GM19467 (cell line): ENCODE results near the gene STARD8.

ENCODE experiments used
- ATAC-seq: cut with Tn5 transposase; IDR thresholded peaks from one replicate; pipeline ENCODE4 v1.9.1; 2021; ENCODE audit warnings: mild to moderate bottlenecking, moderate library complexity; ENCODE audit not compliant: unreplicated experiment

The STARD8 gene

DNA sequence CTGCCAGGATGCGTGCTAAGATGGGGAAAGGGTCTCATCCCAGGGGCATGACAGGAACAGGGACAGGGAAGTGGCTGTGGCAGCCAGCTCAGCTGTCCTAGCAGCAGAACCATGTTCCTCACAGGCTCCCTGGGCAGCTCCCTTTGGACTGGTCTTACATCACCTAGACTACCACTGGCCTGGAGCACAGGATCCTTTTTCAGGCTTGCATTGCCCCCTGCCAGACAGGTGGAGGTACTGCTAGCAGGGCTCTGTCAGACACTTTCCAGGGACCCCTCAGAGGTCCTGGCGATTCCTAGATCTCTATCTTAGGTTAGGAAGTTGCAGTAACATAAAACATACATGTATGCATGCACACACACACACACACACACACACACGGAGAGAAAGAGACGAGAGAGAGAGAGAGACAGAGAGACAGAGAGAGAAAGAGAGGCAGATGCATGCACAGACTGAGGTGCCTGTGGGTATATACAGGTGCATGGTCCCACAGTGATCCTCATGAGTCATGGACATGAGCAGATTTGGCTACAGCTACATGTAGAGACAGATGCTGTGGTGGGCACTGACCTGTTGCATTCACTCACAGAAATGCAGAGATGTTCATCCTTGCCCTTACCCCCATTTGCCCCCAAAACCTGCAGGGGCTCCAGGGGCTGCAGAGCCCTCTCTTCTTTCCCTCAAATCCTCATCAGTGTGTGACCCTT is 63.6 kb downstream of the STARD8 start:
- ATAC-seq: no peak

DNA sequence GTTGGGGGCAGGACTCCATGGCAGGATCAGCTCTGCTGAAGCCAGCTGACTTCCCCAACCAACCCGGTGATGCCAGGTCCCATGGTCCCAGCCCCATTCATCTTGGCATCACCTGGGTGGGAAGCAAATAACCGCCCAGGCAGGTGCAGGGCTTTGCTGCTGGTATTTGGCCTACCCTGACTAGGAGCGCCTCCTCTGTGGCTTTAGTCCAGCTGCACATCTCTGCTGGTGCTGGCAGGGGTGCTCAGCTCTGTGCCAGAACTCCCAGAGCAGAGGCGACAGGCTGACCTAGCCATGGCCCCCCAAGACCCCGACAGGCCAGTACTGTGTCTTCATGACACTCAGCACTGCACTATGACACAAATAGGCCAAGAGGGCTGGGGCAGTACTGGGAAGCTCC is 64.4 kb downstream of the STARD8 start:
- no peak for ATAC-seq

DNA sequence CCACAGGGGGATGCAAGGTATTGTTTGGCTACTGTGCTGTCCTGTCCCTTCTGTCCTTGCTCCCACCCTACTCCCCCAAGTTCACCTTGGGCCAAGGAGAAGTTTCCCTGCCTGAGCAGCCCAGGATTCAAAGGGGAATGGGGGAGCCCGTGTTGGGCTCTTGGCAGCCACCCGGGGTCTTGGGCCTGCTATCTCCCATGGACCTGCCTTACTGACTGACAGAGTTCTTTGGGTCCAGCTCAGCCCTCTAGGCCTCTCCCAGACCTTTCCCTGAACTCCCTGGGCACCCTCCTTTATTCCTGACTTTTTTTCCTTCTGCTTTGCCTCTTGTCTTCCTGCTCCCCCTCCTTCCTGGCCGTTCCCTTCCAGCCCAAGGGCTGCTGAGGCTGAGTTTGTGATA is 67.4 kb downstream of the STARD8 start:
- ATAC-seq: no peak

DNA sequence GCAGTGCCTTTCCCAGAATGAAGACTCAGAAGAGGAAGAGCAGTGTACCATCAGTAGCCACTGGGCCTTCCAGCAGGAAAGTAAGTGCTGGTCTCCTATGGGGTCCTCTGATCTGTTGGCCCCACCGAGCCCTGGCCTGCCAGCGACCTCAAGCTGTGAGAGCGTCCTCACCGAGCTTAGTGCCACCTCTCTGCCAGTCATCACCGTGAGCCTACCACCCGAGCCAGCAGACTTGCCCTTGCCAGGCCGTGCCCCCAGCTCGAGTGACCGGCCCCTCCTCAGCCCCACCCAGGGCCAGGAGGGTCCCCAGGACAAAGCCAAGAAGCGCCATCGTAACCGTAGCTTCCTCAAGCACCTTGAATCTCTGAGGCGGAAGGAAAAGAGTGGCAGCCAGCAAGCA is 69.7 kb downstream of the STARD8 start:
- no peak for ATAC-seq

DNA sequence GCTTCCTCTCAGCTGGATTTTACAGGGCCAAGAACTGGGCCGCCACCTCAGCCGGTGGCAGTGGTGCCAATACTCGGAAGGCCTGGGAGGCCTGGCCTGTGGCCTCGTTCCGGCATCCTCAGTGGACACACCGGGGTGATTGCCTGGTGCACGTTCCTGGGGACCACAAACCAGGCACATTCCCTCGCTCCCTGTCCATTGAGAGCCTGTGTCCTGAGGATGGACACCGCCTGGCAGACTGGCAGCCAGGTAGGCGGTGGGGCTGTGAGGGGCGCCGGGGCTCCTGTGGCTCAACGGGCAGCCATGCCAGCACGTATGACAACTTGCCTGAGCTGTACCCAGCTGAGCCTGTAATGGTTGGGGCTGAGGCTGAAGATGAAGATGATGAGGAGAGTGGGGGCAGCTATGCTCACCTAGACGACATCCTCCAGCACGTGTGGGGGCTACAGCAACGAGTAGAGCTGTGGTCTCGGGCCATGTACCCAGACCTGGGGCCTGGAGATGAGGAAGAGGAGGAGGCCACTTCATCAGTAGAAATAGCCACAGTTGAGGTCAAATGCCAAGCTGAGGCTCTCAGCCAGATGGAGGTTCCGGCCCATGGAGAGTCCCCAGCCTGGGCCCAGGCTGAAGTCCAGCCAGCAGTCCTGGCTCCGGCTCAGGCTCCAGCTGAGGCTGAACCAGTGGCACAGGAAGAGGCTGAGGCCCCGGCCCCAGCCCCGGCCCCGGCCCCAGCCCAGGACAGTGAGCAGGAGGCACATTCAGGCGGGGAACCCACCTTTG is 70.4 kb downstream of the STARD8 start:
- no peak for ATAC-seq

DNA sequence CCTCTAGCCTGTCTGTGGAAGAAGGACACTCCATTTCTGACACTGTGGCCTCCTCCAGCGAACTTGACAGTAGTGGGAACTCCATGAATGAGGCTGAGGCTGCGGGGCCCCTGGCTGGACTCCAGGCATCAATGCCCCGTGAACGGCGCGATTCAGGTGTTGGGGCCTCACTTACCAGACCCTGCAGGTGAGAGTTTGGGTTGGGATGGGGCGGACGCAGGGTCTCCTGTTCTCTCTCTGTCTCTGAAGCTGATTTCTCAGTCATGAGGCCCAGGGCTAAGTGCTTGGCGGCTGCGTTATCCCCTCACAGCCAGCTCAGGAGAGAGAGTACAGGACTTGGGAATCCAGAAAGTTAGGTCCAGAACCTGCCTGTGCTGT is 71.0 kb downstream of the STARD8 start:
- ATAC-seq: no peak

DNA sequence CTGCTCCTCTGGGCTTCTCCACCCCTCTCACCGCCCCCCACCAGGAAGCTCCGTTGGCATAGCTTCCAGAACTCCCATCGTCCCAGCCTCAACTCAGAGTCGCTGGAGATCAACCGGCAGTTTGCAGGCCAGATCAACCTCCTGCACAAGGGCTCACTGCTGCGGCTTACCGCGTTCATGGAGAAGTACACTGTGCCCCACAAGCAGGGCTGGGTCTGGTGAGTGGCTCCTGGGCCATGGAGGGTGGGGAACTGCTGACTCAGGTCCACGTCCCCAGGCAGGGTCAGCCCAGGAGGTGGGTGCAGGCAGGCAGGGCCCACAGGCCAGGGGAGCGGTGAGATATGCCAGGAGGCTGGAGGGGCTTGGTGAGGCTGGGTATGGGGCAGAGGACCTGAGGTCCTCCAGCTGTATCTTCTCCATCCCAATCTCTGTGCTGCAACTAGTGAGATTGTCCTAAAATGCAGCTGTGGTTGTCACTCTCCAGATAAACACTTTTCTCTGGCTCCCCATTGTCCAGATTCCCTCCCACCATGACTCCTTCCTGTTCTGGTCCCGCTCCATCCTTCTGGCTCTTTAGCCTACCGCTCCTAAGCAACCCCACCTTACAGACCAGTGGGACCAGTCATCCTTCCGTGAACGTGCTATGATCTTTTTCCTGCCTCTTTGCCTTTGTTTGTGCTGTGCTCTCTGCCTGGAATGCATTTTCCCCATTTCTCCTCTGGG is 71.9 kb downstream of the STARD8 start:
- ATAC-seq: no peak

DNA sequence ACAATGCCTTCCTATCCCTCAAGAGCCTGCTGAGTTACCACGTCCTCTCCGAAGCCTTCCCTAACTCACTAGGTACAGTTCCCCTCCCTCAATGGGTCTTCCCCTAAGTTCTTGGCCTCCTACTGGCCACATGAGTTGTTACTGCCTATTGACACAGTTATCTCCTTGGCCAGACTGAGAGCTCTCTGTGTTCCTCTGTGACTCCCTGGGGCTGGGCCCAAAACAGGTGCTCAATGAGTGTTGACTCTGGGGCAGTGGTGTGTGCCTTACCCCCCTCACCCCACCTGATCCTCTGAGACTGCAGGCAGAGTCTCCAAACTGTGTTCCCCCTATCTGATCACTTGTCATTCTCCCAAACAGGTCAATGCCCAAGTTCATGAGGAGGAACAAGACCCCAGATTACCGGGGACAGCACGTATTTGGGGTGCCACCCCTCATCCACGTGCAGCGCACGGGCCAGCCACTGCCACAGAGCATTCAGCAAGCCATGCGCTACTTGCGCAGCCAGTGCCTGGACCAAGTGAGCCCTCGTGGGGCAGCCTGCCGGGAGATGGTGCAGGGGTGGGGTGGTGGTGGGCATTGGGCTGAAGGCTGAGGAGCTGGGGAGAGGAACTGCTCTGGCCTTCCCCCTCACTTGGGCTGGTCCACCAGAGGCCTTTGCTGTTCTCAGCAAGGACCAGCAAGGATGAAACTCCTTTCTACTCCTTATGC is 72.6 kb downstream of the STARD8 start:
- no peak for ATAC-seq

DNA sequence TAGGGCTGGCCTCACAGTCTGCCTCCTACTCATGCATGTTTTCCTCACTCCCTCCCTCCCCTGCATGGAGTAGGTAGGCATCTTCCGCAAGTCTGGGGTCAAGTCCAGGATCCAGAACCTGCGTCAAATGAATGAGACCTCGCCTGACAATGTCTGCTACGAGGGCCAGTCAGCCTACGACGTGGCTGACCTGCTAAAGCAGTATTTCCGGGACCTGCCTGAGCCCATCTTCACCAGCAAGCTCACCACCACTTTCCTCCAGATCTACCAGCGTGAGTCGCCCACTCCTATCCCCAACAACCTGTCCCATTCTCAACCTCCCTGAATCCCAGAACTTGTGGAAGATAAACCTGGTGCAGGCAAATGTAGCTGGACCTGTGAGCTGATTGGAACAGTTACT is 73.4 kb downstream of the STARD8 start:
- no peak for ATAC-seq

DNA sequence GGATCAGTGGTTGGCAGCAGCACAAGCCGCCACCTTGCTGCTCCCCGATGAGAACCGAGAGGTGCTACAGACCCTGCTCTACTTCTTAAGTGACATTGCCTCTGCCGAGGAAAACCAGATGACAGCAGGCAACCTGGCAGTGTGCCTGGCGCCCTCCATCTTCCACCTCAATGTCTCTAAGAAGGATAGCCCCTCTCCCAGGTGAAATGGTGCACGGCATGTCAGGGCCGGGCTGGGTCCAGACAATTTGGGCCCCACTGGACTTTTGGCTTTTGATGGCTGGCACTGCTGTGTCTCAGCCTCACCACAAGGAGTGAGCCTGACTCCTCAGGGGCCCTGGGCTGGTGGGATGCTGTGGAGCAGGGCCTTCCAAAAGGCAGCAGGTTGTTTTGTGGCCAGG is 74.1 kb downstream of the STARD8 start:
- ATAC-seq: no peak

DNA sequence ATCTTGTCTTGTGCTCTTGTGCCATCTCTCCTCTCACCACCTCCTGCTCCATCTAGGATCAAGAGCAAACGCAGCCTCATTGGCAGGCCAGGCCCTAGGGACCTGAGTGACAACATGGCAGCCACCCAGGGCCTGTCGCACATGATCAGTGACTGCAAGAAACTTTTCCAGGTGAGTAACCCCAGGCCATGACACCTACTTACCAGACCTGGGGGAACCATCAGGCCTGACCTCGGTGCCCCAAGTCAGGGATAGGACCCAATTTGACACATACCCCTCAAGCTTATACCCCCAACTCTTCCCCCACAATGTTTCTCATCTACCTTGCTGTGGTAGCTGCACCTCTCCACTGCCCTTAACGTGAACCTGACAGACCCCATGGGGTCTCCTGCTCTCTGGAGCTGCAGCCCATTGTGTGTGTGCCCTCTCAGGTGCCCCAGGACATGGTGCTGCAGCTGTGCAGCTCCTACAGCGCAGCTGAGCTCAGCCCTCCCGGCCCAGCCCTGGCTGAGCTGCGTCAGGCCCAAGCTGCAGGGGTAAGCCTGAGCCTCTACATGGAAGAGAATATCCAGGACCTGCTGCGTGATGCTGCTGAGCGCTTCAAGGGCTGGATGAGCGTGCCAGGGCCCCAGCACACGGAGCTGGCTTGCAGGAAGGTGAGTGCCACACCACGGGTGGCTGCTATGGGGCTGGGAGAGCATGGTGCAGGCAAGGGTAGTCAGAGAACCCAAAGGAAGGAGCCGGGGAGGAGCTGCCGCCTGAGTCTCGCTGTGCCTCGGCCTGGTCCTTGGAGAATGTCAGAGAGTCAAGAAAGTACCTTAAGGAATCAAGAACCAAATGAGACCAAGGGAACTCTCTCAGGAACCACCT is 74.8 kb downstream of the STARD8 start:
- no peak for ATAC-seq

DNA sequence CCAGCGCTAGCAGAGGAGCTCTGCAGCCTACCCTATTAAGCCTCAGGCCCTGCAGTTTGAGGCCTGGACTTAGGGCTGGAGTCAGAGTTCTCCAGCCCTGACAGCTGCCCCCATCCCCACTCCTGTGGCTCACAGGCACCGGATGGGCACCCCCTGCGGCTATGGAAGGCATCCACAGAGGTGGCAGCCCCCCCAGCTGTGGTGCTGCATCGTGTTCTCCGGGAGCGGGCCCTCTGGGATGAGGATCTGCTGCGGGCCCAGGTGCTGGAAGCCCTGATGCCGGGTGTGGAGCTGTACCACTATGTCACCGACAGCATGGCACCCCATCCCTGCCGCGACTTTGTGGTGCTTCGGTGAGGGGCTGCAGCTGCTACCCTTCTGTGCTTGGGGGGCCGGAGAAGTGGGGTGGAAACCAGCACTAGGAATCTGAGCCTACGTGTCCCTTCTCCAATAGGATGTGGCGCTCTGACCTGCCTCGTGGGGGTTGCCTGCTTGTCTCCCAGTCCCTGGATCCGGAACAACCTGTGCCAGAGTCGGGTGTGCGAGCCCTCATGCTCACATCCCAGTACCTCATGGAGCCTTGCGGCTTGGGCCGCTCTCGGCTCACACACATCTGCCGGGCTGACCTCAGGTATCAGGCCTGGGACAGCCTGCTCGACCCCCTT is 76.2 kb downstream of the STARD8 start:
- no peak for ATAC-seq

DNA sequence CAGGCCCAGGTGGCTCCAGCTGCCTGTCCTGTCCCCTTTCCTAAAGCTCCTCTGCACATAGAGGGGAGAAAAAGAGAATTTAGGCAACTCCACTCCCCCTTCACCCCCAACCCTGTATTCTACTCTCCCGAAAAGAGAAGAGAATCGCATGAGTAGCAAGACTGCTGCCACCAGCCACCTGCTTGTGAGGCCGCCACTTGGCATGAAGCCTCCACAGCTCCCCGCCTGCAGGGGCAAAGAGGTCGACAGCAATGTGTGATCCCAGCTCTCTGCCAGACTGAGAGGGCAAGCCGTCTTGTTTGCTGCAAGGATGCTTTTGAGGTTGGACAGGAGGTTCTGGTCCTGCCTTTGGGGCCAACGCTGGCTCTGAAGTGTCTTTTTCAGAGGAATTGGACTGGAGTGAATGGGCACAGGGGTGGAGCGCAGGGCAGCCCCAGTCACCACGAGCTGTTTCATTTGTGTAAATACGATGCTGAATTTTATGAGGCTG is 77.1 kb downstream of the STARD8 start:
- ATAC-seq: no peak

DNA sequence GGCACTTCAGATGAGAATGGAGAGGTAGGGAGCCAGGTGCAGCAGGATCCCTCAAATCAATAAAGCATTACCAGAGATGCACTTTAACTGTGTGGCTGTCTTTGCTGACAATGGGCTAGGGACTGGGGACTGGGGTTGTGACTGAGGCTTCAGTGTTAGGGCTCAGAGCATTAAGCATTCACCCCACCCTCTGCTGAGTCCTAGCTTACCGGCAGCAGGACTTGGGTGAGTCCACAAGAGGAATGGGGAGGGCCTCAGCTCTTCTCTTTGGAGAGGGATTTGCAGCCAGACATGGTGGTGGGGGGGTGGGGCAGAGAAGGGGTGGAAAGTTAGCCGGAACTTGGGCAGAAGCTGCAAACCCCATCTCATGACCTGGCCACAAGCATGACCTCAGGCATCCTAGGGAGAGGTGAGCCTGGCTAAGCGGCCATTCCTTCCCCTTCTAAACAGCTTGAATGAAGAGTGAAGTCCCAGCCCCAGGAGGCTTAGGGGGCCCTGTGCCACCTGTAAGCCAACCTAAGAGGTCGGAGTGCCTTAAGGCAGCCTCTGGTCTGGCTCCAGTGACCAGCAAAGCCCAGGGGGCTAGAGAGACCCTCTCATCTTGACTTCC is 78.4 kb downstream of the STARD8 start:
- ATAC-seq: no peak

DNA sequence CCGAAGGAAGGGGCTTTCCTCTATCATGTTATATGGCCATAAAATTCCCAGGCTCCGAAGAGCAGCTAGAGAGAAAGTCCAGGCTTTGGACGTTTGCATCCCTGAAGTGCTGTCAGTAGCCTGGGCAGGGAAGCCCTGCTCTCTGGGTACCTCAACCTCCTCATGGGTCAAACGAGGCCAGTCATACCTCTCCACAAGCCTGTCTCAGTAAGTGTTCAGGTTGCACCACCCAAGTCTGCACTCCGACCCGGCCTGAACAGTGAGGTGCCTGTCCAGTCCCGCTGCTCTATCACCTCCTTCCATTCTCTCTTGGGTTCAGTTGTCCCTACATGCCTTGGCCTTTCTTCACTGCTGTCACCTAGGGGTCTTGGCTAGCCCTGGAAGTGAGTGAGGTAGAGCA is 78.9 kb downstream of the STARD8 start:
- ATAC-seq: no peak

DNA sequence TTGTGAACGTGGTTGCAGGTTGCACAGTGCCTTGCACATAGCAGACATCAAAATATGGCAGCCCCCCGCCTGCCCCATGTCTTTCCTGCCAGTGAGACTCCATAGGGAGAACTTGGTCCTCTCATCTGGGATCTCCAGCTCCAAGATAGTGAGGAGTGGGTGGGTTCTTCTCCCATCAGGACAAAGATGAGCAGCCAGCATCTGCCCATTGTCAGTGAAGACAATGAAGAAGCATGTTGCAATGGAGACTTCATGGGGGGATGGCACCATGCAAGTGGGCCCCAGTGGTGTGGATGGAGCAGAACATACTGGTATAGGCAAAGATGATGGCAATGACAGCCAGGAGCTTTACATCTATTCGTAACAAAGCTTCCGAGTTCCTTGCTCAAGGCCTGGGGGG is 80.2 kb downstream of the STARD8 start:
- no peak for ATAC-seq

DNA sequence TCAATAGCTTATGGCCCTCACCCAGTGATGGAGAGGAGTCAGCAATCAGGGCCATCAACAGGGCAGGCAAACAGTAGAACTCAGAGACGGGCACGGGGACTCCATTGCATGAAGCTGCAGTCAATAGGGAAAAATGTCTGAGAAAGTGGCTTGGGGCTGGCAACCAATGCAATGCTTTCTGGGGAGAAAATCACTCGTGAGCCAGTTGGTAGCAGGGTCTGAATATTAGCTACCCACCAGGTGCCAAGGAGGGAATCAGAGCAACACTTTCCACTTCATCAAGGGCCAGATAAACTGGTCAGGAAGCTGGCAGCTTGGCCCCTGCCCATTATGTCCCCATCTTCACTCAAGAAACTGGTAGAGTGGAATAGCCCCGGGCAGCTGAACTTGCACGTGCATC is 80.7 kb downstream of the STARD8 start:
- ATAC-seq: no peak

DNA sequence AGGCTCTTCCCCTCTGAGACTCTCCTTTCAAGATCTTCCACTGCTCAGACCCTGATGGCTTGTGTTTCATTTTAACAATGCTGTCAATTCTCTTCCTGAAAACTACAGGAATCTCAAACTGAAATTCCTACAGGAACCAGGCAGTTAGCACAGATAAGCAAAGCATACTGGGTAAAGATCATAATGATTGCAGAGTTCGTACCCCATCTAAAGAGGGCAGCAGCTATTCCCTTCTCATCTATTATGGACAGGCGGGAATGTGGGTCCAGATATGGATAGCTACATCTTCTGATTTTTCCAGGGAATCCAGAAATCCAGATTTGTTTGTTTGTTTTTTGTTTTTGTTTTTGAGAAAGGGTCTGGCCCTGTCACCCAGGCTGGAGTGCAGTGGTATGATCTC is 83.8 kb downstream of the STARD8 start:
- no peak for ATAC-seq

DNA sequence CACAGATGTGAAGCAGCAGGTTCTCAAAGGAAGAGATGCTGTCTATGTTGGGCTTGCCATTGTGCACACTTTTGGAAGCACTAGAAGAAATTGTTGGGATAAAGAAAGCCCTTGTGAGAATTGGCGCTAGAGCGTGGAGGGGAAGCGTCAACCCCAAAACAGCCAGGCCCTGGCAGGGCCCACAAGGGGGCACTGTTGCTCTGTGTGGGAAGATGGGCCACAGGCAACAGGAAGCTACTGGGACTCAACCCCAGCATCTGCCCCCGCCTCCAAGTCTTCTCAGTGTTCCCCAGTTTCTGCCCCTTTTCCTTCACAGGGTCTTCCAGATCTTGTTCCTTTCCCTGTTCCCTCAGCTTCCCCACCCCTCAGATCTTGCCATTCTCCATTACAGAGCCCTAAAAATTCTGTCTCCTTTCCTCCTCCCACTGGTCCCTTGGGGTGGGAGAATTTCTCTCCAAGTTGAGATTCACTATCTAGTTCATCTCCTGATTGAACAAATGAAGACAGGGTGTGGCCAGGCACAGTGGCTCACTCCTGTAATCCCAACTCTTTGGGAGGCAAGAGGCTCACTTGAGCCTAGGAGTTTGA is 85.5 kb downstream of the STARD8 start:
- no peak for ATAC-seq
